HL-60 (cell line): ENCODE results near the gene CNBD2.

Source experiments
- POLR2AphosphoS5 ChIP-seq: IDR thresholded peaks from 2 replicates; pipeline ENCODE4 v1.6.1; 2012; ENCODE audit warnings: low read depth
- TF ChIP-seq, protein P1 (sequence below): IDR thresholded peaks from one replicate; pipeline ENCODE4 v1.5.1; 2011; ENCODE audit warnings: low read length, control low read depth, inconsistent platforms; ENCODE audit not compliant: insufficient read depth
- TF ChIP-seq, protein P2 (sequence below): IDR thresholded peaks from 2 replicates; pipeline ENCODE4 v1.6.1; 2012; ENCODE audit warnings: low read depth; ENCODE audit not compliant: insufficient replicate concordance

DNA sequence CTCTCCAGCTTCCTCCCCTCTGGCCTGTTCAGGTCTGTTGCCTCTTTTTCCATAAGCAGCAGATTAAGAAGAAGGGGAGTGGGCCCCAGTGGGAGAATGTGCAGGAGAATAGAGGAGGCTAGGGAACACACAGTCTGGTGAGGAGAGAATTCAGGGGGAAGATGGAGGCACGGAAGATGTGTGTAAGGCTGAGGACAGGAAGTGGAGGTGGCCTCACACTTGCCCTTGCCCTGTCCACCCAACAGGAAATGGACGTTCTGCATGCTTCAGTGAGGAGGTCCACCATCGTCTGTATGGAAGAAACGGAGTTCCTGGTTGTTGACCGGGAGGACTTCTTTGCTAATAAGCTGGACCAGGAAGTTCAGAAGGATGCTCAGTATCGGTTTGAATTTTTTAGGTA, 16.0 kb downstream of the CNBD2 start:
- TF ChIP-seq, protein P1, sequence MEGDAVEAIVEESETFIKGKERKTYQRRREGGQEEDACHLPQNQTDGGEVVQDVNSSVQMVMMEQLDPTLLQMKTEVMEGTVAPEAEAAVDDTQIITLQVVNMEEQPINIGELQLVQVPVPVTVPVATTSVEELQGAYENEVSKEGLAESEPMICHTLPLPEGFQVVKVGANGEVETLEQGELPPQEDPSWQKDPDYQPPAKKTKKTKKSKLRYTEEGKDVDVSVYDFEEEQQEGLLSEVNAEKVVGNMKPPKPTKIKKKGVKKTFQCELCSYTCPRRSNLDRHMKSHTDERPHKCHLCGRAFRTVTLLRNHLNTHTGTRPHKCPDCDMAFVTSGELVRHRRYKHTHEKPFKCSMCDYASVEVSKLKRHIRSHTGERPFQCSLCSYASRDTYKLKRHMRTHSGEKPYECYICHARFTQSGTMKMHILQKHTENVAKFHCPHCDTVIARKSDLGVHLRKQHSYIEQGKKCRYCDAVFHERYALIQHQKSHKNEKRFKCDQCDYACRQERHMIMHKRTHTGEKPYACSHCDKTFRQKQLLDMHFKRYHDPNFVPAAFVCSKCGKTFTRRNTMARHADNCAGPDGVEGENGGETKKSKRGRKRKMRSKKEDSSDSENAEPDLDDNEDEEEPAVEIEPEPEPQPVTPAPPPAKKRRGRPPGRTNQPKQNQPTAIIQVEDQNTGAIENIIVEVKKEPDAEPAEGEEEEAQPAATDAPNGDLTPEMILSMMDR, result no peak
- TF ChIP-seq, protein P2, sequence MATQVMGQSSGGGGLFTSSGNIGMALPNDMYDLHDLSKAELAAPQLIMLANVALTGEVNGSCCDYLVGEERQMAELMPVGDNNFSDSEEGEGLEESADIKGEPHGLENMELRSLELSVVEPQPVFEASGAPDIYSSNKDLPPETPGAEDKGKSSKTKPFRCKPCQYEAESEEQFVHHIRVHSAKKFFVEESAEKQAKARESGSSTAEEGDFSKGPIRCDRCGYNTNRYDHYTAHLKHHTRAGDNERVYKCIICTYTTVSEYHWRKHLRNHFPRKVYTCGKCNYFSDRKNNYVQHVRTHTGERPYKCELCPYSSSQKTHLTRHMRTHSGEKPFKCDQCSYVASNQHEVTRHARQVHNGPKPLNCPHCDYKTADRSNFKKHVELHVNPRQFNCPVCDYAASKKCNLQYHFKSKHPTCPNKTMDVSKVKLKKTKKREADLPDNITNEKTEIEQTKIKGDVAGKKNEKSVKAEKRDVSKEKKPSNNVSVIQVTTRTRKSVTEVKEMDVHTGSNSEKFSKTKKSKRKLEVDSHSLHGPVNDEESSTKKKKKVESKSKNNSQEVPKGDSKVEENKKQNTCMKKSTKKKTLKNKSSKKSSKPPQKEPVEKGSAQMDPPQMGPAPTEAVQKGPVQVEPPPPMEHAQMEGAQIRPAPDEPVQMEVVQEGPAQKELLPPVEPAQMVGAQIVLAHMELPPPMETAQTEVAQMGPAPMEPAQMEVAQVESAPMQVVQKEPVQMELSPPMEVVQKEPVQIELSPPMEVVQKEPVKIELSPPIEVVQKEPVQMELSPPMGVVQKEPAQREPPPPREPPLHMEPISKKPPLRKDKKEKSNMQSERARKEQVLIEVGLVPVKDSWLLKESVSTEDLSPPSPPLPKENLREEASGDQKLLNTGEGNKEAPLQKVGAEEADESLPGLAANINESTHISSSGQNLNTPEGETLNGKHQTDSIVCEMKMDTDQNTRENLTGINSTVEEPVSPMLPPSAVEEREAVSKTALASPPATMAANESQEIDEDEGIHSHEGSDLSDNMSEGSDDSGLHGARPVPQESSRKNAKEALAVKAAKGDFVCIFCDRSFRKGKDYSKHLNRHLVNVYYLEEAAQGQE, result no peak
- TF ChIP-seq POLR2AphosphoS5, result no peak
